Ovary (tissue), 3 donors: Measurements from ENCODE around the gene RNF111.

ENCODE experiments used
- EP300 ChIP-seq: sonication (generic); formaldehyde crosslinking; IDR thresholded peaks from one replicate; pipeline ENCODE4 v1.6.1; 2017; ENCODE audit warnings: antibody characterized with exemption
- POLR2A ChIP-seq: fragments of 450-650 bp; IDR thresholded peaks from one replicate; pipeline ENCODE4 v1.6.1; 2017; ENCODE audit warnings: antibody characterized with exemption, mild to moderate bottlenecking, moderate library complexity
- TF ChIP-seq, protein P1 (sequence below), 3 donors: fragments of 450-650 bp in 2 of 3; fragments of 200-600 bp in 1 of 3; IDR thresholded peaks; one replicate each; pipeline versions ENCODE4 v1.5.1 to v1.8.0; 2016 to 2022; ENCODE audit warnings: antibody characterized with exemption in 3 of 3, mild to moderate bottlenecking in 1 of 3
- donor health status: DM: no; HTN: no; CAD: no.

- TF ChIP-seq, protein P1, sequence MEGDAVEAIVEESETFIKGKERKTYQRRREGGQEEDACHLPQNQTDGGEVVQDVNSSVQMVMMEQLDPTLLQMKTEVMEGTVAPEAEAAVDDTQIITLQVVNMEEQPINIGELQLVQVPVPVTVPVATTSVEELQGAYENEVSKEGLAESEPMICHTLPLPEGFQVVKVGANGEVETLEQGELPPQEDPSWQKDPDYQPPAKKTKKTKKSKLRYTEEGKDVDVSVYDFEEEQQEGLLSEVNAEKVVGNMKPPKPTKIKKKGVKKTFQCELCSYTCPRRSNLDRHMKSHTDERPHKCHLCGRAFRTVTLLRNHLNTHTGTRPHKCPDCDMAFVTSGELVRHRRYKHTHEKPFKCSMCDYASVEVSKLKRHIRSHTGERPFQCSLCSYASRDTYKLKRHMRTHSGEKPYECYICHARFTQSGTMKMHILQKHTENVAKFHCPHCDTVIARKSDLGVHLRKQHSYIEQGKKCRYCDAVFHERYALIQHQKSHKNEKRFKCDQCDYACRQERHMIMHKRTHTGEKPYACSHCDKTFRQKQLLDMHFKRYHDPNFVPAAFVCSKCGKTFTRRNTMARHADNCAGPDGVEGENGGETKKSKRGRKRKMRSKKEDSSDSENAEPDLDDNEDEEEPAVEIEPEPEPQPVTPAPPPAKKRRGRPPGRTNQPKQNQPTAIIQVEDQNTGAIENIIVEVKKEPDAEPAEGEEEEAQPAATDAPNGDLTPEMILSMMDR (IDR thresholded peaks at IDR 0.05): no peak
- no peak for TF ChIP-seq POLR2A
- TF ChIP-seq EP300: no peak
Measured at GRCh38 chr15:59104602-59104911, 117.1 kb downstream of the RNF111 start.
